Activated CD8-positive, alpha-beta memory T cell treated with anti-CD3 and anti-CD28 coated beads, Interleukin-2, amount 50 U/mL, for 1 hour (primary cell): Measurements from ENCODE around the gene IL17RC.
"Not testable (repeated sequence)": the region's sequence is repeated elsewhere in the genome, so short reads cannot be mapped to it uniquely, and the experiment has no call there.

Experiments
- DNase-seq: peaks from one replicate; pipeline ENCODE4 v3.0.0-alpha.2; 2020; ENCODE audit errors: extremely low read depth

IL17RC gene

DNA sequence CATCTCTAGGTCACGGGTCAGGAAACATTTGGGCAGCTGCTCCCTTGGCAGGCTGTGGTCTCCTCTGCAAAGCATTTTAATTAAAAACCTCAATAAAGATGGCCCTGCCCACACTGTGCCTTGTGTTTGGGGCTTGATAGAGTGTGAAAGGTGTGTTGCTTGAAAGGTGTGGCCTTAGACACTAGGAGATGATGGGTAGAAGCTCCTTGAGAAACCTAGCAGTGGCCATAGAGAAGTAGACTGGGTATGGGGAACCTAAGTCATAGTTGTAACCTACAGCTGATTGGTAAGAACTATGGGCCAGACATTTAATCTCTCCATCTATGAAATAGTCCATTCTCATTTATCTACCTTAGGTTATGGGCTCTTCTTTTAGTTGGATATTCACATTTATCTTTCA is 23.2 kb upstream of the IL17RC start:
- DNase-seq, result no peak

DNA sequence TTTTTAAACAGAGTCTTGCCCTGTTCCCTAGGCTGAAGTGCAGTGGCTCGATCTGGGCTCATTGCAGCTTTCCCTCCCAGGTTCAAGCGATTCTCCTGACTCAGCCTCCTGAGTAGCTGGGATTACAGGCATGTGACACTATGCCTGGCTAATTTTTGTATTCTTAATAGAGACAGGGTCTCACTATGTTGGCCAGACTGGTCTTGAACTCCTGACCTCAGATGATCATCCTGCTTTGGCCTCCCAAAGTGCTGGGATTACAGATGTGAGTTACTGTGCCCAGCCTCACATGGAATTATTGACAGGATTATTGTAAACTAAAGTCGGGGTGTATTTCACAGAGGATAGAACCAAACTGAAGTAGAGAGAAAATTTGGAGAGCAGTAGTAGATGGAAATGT is 21.2 kb upstream of the IL17RC start:
- not testable (repeated sequence) for DNase-seq

DNA sequence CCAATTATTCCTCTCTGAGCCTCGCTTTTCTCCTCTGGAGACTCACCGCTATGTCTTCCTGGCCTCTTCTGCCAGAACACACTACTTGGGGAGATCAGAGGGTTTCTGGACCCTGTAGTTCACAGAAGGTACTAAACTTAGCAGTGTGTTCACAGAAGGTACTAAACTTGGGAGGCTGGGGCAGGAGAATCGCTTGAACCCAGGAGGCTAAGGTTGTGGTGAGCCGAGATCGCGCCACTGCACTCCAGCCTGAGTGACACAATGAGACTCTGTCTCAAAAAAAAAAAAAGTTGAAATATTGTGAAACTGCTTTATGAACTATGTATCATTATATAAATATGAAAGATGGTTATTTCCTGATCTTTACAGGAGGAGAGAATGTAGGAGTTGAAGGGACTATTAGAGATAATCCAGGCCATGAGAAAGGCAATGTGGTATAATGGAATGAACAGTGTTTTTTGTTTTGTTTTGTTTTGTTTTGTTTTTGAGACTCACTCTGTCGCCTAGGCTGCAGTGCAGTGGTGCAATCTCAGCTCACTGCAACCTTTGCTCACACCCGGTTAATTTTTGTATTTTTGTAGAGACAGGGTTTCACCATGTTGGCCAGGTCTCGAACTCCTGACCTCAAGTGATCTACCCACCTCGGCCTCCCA is 20.0 kb upstream of the IL17RC start:
- DNase-seq, result not testable (repeated sequence)

DNA sequence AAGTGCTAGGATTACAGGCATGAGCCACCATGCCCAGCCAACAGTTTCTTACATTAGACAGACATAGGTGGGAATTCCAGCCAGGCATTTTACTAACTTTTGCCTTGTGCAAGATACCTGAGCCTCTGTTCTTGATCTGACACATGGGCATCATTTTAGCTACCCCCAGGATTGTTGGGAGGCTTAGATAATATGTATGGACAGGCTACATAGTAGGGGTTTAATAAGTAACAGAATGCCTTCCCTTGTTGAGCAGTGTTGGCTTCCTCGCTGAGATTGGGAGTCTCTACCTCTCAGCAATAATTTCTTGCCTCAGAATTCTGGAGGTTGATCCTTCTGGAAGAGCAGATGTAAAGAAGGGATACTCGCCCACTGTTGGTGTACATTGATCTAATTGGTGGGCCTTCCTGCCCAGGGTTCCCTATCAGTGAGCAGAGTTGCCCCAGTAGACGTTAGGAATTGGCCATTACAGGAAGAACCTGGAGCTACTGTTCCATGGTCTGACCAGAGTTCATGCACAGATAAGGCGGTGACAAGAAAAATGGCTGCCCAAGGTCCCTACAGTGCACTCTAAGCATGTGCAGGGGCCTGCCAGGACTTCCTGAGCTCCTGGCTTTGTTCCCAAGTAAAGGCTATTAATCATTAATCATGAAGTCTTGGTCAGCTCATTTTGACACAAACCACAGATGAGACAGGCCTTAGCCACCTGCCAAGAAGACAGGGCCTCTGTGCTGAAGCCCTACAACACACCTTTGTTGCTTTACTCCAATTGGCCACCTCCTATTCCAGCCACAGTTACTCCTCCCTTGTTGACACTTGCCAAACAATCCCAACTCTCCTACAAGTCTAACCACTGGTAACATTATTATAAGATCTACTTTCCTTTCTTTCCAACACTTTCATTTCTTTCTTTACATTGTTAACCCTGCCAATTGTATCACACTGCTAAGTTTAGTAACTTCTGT is 19.2 kb upstream of the IL17RC start:
- DNase-seq, result no peak

DNA sequence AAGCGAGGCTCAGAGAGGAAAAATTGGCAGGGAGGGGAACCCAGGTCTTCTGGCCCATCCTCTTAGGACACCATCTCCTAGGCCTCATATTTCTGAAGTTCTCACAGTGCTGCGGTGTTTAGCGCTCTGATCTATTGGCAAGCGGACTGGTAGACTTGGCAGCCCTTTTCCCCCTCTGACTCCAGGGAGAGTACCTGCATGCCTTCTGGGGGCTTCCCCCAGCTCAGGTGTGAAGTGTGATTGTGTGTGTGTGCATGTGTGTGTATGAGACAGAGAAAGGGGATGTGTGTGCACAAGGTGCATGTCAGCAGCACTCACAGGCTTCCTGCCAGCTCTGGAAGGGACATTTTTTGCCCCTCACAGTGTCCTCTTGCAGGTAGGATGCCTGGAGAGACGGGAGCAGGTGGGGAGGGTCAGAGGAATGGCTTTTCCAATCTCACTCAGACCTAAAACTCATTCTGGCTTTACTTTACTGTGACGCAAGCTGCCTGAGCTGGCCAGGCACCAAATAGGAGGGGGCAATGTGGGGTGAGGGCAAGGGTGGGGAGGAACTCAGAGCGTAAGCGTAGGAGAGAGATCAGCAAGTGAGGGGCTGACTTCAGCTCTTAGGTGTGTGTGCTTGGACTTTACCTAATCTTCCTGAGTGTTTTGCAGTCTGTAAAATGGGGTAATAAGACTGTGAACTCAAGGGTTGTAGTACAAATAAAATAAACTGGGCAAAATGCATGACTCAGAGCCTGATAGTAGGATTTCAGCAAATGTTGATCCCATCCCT is 18.2 kb upstream of the IL17RC start:
- DNase-seq, result no peak

DNA sequence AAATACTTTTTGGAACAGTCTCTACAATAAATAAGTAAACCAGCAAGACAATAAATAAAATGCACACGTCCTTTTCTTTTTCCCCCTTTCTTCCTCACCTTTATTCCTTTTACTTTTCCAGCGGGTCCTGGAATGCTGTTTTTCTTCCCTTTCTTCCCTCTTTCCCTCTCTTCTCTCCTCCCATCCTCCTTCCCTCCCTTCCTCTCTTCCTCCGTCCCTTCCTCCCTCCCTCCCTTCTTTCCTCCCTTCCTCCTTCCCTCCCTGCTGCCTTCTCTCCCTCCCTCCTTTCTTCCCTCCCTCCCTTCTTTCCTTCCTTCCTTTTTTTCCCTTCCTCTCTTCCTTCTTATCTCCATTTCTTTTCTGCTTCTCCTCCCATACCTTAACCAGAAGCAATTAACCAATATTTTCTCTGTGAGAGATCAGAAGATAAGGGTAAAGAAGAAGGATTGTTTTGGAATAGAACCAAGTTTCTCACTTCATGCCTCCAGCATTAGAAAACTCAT is 17.6 kb upstream of the IL17RC start:
- no peak for DNase-seq

DNA sequence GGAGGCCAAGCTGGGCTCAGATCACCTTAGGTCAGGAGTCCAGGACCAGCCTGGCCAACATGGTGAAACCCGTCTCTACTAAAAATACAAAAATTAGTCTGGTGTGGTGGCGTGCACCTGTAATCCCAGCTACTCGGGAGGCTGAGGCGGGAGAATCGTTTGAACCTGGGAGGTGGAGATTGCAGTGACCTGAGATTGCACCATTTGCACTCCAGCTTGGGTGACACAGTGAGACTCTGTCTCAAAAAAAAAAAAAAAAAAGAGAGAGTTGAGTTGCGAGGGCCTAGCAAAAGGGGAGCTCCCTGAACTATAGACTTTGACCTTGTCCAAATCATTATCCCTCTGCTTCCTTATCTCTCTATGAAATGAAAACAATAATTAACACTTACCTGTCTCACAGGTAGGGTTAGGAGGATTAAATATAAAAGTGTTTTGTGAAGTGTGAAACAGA is 15.9 kb upstream of the IL17RC start:
- DNase-seq, result not testable (repeated sequence)

DNA sequence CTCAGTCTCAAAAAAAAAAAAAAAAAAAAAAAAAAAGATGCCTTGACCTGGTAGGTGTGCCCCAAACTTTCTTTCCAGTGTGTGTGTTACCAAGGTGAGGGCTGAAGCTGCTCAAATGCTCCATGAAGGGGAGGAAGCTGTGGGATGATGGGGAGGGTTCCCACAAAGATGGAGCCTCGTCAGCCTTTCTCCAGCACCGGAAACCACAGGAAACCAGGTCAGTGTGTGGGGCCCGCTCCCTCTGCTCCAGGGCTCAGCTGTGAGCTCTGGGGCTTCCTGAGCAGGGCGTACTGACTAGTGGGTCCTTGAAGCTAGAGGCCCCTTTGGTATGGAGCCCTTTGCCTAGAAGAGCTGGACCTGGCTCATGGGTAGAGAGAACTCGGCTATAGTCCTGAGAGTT is 14.9 kb upstream of the IL17RC start:
- DNase-seq, result no peak

DNA sequence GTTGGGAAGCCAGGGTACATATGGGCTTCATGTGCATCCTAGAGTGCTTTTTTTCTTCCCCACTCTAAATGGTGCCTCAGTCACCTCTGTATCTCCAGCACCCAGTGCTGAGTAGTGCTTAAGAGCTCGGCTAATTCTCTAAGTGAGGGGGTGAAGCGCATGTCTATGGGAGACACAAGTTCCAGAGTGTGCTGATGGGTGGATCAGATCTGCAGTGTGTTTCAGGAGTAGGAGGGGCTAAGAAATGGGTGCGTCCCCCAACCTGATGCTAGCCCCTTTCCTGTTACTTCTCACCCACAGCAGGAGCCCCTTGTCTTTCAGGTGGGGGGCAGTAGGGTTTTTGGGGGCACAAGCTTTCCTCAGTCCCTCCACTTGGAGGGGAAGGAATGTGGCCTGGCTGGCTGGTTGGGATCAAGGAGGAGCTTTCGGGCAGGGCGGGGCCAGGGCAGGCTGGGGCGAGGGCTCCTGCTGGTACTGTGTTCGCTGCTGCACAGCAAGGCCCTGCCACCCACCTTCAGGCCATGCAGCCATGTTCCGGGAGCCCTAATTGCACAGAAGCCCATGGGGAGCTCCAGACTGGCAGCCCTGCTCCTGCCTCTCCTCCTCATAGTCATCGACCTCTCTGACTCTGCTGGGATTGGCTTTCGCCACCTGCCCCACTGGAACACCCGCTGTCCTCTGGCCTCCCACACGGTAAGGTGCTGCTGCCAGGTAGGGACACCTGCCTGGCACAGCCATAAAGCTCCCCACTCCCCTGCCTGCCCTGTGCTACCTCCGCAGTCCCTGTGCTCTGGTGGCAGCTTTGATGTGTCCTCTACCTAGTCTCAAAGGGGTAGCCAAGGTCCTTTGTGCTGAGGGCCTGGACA is 14.3 kb upstream of the IL17RC start, which contains the start of gene IL17RE:
Gene IL17RE, plus strand, starts transcription at position 477 of the 866 bp plus-strand sequence. Its CDS starts 85 bp downstream, at position 562.
- DNase-seq, result no peak

DNA sequence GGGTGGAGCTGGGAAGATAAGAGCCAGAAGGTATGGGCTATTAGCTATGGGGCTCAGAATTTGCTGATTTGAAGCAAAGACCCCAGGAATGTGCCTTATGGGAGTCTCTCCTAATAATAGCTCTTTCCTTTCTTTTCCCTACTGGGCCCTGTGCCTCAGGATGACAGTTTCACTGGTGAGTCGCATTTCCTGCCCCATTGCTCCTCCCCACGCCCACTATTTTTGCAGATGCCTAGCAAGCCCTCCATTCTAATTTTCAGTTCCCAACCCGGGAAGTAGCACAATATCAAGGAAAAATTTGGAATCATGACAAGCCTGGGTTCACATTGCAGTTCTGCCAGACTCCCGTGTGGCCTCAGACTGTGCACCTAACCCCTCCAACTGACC is 13.7 kb upstream of the IL17RC start:
- DNase-seq, result no peak

DNA sequence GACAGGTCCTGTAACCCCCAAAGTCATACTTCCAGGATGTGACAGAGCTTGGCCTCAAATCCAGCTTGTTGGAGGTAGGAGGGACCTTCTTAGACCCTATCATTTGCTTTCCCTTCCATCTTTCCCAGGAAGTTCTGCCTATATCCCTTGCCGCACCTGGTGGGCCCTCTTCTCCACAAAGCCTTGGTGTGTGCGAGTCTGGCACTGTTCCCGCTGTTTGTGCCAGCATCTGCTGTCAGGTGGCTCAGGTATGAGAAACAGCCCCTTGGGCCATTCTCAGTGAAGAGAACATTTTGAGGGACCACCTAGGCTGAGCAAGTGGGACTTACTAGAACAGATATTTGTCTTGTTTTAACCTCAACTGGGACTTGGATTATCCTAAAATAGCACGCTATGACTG is 13.0 kb upstream of the IL17RC start:
- DNase-seq, result no peak

DNA sequence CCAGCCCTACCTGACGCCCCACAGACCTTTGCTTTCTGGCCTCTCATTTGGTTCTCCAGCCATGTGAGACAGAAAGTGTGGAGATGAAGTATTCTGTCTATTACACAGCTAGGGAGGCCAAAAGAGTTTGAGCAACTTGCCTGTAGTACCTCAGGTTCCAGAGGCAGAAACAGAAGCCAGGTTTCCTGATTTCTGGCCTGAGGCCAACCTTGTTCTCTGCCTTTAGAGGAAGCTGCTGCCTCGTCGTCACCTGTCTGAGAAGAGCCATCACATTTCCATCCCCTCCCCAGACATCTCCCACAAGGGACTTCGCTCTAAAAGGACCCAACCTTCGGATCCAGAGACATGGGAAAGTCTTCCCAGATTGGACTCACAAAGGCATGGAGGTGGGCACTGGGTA is 10.4 kb upstream of the IL17RC start:
- DNase-seq, result no peak

DNA sequence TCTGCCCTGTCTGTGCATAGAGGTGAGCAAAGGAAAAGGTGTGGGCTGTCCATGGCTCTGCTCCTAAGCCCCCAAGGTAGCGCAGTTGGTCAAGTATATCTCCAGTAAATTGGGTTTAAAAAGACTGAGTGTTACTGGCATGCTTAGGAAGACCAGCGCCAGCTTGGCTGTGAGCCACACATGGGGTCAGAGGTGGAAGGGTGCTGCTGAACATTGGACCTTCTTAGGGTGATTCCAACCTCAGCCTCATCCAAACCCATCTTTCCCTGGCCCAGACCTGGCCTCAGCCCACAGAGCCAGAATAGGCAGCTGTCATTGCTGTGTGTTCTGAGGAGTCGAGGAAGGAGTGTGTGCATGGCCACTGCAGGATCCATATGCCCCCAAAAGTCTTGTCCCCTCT is 8.6 kb upstream of the IL17RC start:
- DNase-seq, result no peak

DNA sequence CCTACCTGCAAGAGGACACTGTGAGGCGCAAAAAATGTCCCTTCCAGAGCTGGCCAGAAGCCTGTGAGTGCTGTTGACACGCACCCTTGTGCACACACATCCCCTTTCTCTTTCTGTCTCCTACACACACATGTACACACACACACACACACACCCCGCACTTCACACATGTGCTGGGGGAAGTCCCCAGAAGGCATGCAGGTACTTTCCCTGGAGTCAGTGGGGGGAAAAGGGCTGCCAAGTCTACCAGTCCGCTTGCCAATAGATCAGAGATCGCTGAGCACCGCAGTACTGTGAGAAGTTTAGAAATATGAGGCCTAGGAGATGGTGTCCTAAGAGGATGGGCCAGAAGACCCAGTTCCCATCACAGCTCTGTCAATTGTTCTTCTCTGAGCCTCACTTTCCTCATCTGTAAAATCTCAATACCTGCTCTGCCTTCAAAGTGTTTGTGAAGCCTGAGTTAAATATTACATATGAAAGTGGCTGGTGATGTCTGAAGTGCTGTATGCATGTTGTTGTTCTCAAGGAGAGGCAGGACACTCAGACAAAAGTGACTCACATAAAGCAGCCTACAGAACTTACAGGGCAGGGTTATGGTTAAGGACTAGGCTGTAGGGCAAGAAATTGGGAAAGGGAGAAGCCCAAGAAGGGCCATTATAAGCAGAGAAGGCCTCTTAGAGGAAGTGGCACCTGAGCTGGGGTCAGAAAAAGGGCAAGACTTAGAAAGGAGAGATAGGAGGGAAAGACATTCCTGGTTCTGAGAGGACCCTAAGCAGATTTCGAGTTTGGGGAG is 7.5 kb upstream of the IL17RC start:
- no peak for DNase-seq

DNA sequence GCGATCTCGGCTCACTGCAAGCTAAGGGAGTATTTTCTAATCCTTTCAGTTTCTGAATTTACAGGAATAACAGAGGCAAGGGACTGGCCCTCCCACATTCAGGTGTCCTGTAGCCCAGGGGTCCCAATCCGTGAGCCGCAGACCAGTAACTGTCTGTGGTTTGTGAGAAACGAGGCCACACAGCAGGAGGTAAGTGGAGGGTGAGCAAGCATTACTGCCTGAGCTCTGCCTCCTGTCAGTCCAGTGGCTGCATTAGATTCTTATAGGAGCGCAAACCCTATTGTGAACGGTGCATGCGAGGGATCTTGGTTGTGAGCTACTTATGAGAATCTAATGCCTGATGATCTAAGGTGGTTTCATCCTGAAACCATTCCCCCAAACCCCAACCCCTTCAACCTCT is 5.0 kb upstream of the IL17RC start:
- DNase-seq, result no peak

DNA sequence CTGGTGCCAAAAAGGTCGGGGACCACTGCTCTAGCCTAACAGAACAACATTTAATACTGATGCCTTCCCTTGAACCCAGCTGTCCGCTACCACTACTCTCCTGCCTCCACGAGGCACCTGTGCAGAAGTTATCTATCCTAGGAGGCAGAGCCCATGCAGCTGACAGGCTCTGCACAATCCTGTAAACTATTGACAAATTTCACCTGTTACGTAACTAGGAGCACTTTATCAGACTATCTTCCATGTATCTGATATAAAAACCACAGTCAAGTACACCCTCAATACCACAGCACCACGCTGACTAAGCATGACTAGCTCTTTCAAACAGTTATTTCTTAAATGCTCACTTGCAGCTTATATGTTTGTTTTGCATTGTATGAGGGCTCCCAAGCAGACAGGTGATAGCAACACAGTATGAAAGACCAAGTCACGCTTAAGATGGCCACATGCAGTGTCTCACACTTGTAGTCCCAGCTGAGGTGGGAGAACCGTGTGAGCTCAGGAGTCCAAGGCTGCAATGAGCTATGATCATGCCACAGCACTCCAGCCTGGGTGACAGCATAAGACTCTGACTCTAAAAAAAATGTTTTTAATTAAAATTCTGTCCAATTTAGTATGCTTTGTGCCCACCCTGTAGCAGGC is 4.5 kb upstream of the IL17RC start:
- no peak for DNase-seq

DNA sequence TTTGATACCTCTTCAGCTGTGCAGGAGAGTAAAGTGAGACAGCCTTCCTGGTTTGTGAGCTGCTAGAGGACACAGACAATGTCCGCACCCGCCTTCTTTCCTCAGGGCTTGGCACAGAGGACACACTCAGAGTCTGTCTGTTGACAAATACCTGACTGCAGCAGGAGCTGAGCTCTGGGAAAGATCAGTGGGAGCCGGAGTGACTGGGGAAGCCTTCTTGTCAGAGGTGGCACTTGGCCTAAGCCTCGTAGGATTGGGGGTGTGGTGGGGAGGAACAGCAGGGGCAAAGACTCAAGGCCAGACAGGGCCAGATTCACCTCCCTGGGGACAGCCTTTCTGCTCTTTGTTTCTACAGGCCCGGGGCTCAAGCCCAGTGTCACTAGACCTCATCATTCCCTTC is 3.3 kb upstream of the IL17RC start:
- no peak for DNase-seq

DNA sequence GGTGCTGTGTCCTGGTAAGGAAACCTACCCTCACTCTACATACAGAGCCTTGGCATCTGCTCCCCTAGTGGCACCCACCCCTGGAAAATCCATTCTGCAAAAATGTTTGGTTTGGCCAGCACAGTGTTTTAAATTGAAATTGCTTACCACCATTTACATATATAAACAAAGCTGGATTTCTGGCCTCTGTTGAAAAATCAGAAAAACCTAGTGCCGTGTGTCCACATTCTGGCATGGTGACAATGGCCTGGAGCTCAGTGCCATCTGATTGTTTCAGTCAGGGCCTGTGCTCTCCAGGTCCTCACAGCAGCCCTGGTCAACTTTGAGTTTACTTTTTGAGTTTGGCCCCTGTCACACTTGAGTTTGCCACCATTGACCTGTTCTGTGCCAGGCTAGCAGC is 2.9 kb upstream of the IL17RC start:
- DNase-seq, result no peak

DNA sequence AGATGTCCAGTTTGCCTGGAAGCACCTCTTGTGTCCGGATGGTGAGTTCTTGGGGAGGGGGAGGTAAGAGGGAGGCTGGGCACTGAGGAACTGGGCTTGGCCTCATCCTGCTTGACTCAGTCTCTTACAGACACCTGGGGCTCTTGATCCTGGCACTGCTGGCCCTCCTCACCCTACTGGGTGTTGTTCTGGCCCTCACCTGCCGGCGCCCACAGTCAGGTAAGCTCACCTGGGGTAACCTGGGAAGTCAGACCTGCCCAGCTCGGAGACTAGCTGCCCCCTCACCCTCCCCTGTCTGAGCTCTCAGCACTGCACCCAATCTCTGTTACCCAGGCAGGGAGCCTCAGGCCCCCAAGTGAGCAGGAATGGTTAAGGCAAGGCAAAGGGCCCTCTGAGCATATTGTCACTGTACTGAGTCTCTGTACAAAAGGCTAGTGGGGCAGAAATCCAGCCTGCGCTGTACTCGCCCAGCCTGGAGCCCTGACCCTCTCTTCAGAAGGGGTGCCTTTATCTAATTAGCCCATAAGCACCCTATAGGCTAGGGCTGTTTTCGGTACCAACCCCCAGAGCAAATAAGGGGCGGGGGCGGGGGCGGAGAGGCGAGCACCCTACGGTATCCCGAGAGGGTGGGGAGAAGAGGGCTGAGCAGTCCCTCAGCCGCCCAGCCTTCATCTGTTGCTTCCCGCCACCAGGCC is 2.2 kb upstream of the IL17RC start:
- DNase-seq, result no peak
